GM13976 (cell line): Measurements from ENCODE around the gene TMF1.

Source experiments
- DNase-seq: peaks from one replicate; pipeline ENCODE4 v3.0.0; 2012; ENCODE audit warnings: low spot score
- in situ Hi-C: fragments of 300-500 bp; cut with MboI; formaldehyde crosslinking; loops from one replicate; pipeline ENCODE4 v1.12.0; 2022; ENCODE audit warnings: low sequenced_read_pairs, mixed read lengths, inconsistent platforms; ENCODE audit not compliant: unreplicated experiment
- TF ChIP-seq, protein P1 (sequence below): IDR thresholded peaks from 2 replicates; pipeline ENCODE4 v1.5.1; 2012; ENCODE audit warnings: borderline replicate concordance, mild to moderate bottlenecking; ENCODE audit not compliant: insufficient read depth; ENCODE audit errors: extremely low read depth, missing control alignments, control extremely low read depth

The TMF1 gene

DNA sequence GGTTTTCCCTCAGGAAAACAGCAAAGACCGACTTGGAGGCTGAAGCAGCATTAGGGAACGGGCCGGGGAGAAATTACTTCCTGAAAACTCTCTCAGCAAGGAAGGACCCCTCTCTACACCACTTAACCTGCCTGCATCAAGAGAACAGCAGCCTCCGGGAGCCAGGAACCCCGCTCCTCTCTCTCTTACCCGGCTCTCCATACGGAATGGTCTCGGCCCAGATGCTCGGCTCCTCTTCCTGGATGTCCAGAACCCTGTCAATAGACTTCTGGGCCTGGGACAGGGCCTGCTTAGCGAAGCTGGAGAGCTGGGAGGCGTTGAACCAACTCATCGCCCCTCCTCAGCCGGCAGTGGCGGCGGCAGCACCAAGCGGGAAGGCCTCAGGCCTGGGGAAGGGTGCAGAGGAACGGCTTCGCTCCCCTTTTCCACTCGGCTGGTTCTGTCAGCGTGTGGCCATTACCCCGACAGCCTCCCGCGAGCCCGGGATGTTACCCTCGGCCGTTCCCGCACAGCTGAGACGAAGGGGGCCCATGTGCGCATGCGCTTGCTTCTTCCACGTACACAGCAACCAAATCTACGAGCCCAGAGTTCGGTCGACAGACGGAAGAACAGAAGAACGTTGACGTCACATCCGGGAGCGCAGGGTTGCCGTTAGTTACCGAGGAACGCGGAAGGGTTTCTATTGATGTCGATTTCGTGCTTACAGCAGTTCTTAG lies at the start of gene TMF1:
TSS of gene TMF1 (minus strand) at position 578 of the 716 bp plus-strand sequence. CDS start at position 331, 247 bp downstream.
- in situ Hi-C loops = no loop called here
- DNase-seq = peak; percentile 92
- TF ChIP-seq, protein P1, sequence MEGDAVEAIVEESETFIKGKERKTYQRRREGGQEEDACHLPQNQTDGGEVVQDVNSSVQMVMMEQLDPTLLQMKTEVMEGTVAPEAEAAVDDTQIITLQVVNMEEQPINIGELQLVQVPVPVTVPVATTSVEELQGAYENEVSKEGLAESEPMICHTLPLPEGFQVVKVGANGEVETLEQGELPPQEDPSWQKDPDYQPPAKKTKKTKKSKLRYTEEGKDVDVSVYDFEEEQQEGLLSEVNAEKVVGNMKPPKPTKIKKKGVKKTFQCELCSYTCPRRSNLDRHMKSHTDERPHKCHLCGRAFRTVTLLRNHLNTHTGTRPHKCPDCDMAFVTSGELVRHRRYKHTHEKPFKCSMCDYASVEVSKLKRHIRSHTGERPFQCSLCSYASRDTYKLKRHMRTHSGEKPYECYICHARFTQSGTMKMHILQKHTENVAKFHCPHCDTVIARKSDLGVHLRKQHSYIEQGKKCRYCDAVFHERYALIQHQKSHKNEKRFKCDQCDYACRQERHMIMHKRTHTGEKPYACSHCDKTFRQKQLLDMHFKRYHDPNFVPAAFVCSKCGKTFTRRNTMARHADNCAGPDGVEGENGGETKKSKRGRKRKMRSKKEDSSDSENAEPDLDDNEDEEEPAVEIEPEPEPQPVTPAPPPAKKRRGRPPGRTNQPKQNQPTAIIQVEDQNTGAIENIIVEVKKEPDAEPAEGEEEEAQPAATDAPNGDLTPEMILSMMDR = no peak

- in situ Hi-C loops = no loop called here
- no peak for DNase-seq
- TF ChIP-seq, protein P1 = no peak
Measured at GRCh38 chr3:69099576-69099975, 47.4 kb upstream of the TMF1 start.

DNA sequence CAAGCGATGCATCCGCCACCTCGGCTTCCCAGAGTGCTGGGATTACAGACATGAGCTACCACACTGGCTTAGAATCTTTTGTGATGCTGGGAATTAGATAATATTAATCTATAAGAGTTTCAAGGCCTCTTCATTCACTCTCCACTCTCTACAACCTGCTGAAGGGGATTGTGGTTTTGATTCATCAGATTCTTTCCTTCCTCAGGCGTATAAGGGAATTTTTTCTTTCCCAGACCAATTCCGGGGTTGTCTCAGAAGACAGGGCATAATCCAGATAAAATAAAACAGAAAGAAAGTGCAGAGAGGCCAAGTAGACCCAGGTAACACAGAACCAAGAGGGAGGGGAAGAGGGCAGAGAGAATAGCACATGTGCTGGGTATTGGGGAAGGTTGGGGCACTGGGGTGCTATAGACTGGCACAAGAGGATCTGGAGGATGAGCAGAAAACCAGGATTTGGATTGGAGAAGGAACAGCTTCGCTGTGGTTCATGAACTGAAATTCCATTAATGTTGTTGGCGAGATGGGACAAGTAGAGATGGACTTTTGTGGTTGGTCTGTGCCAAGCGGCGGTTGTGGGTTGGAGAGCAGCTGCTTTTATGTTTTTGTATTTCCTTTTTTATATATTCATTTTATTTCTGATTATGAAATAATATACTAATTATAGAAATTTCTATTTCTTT lies 45.4 kb upstream of the TMF1 start:
- no peak for DNase-seq
- in situ Hi-C loops = no loop called here

GRCh38 chr3:69096299-69096698 lies 44.2 kb upstream of the TMF1 start:
- in situ Hi-C loops = no loop called here
- TF ChIP-seq, protein P1 = no peak
- DNase-seq = no peak

More for the DNA sequence above, 45.4 kb upstream of the TMF1 start:
- TF ChIP-seq, protein P1 = no peak

DNA sequence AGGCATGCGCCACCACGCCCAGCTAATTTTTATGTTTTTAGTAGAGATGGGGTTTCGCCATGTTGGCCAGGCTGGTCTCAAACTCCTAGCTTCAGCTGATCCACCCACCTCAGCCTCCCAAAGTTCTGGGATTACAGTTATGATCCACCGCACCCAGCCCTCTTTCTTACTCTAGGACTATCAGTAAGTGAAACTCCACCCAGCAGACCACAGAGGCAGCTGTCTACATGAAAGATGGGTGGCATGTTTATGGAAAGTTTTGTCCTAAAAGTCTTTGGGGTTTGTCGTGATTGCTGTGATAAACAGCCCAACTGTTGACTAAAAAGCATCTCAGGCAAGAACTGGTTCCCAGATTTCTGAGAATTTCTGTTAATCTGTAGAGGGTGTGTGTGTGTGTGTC lies 43.5 kb upstream of the TMF1 start:
- DNase-seq = no peak
- TF ChIP-seq, protein P1 = no peak
- in situ Hi-C loops = no loop called here

- TF ChIP-seq, protein P1 = no peak
- DNase-seq = no peak
- in situ Hi-C loops = no loop called here
Measured at GRCh38 chr3:69094467-69095205, 42.5 kb upstream of the TMF1 start.
